ENCODE measurements around the gene MUTYH.
A peak's percentile ranks its signal among the peaks of the same experiment; 100 is the strongest.

The MUTYH gene

GRCh38 chr1:45353685-45354084 is 13.4 kb upstream of the MUTYH start:
- no peaks in the 10 kb centered on the region for H3K4me1 ChIP-seq (ENCODE audit: control insufficient read depth, insufficient read depth, low read depth, low read length)
- no peak overlapping the region for H3K18ac ChIP-seq (ENCODE audit: low read depth in 1 of 2, low read length in 2 of 2)
- no peaks in the 10 kb centered on the region for H3K9me3 ChIP-seq (ENCODE audit: control insufficient read depth, low read length)
- H2BK12ac ChIP-seq (ENCODE audit: low read length in 2 of 2): no peak overlapping the region
- no peak overlapping the region for H3K27ac ChIP-seq (ENCODE audit: low read length, poor library complexity, severe bottlenecking)
- no peaks in the 10 kb centered on the region for H3K27me3 ChIP-seq (ENCODE audit: control insufficient read depth in 1 of 2, insufficient read depth in 1 of 2, low read length in 2 of 2)
- WGBS: 96% methylated on average over 2 of the region's 2 CpGs
- H3K4me3 ChIP-seq (ENCODE audit: insufficient read depth in 1 of 2, low read depth in 1 of 2, low read length in 2 of 2): no peak overlapping the region
- H2BK120ac ChIP-seq (ENCODE audit: low read depth, low read length): no peak overlapping the region
- H3K23ac ChIP-seq (ENCODE audit: low read length in 2 of 2): no peak overlapping the region
- H2BK5ac ChIP-seq (ENCODE audit: low read depth, low read length, poor library complexity, severe bottlenecking): no peak overlapping the region
- H4K8ac ChIP-seq (ENCODE audit: low read length): no peak overlapping the region
- H3K79me1 ChIP-seq (replicated peaks; ENCODE audit: low read length, poor library complexity, severe bottlenecking): no peaks in the 10 kb centered on the region
- H3K4me2 ChIP-seq (ENCODE audit: low read length, poor library complexity, severe bottlenecking): no peak overlapping the region
- no peak overlapping the region for H2AFZ ChIP-seq (ENCODE audit: low read depth, low read length)
- no peaks in the 10 kb centered on the region for H3K36me3 ChIP-seq (ENCODE audit: control insufficient read depth in 1 of 2, insufficient read depth in 2 of 2, low read depth in 1 of 2, low read length in 2 of 2)
- H3K4ac ChIP-seq (ENCODE audit: low read depth in 1 of 2, low read length in 2 of 2): no peak overlapping the region
- no peak overlapping the region for H3K9ac ChIP-seq (ENCODE audit: low read length)
- no peak overlapping the region for H2BK15ac ChIP-seq (ENCODE audit: low read depth, poor library complexity, severe bottlenecking)
- no peak overlapping the region for H3K14ac ChIP-seq (ENCODE audit: low read length in 2 of 2)
- no peak overlapping the region for H2AK5ac ChIP-seq (ENCODE audit: low read length, severe bottlenecking)
- DNase-seq: no peak
- no peak overlapping the region for H4K91ac ChIP-seq (ENCODE audit: low read length)

GRCh38 chr1:45351508-45351907 is 11.3 kb upstream of the MUTYH start:
- no peak overlapping the region for H2BK5ac ChIP-seq (ENCODE audit: low read depth, low read length, poor library complexity, severe bottlenecking)
- H2AK5ac ChIP-seq (ENCODE audit: low read length, severe bottlenecking): no peak overlapping the region
- H2BK12ac ChIP-seq (ENCODE audit: low read length in 2 of 2): no peak overlapping the region
- H3K36me3 ChIP-seq (ENCODE audit: control insufficient read depth in 1 of 2, insufficient read depth in 2 of 2, low read depth in 1 of 2, low read length in 2 of 2): peaks cover 4% of the 10 kb centered on the region in 2 experiments
- WGBS: 74% methylated on average over 5 of the region's 5 CpGs
- H3K4ac ChIP-seq (ENCODE audit: low read depth in 1 of 2, low read length in 2 of 2): no peak overlapping the region
- H2BK120ac ChIP-seq (ENCODE audit: low read depth, low read length): no peak overlapping the region
- H3K27ac ChIP-seq (ENCODE audit: low read length, poor library complexity, severe bottlenecking): no peak overlapping the region
- H3K23ac ChIP-seq (ENCODE audit: low read length in 2 of 2): no peak overlapping the region
- H2BK15ac ChIP-seq (ENCODE audit: low read depth, poor library complexity, severe bottlenecking): no peak overlapping the region
- H3K9me3 ChIP-seq (ENCODE audit: control insufficient read depth, low read length): no peaks in the 10 kb centered on the region
- H3K4me1 ChIP-seq (ENCODE audit: control insufficient read depth, insufficient read depth, low read depth, low read length): peaks cover 7% of the 10 kb centered on the region
- H3K14ac ChIP-seq (ENCODE audit: low read length in 2 of 2): no peak overlapping the region
- H3K4me2 ChIP-seq (ENCODE audit: low read length, poor library complexity, severe bottlenecking): no peak overlapping the region
- no peak overlapping the region for H3K18ac ChIP-seq (ENCODE audit: low read depth in 1 of 2, low read length in 2 of 2)
- H4K91ac ChIP-seq (ENCODE audit: low read length): no peak overlapping the region
- DNase-seq: no peak
- no peak overlapping the region for H3K9ac ChIP-seq (ENCODE audit: low read length)
- no peaks in the 10 kb centered on the region for H3K27me3 ChIP-seq (ENCODE audit: control insufficient read depth in 1 of 2, insufficient read depth in 1 of 2, low read length in 2 of 2)
- H4K8ac ChIP-seq (ENCODE audit: low read length): no peak overlapping the region
- no peaks in the 10 kb centered on the region for H3K79me1 ChIP-seq (replicated peaks; ENCODE audit: low read length, poor library complexity, severe bottlenecking)
- H3K4me3 ChIP-seq (ENCODE audit: insufficient read depth in 1 of 2, low read depth in 1 of 2, low read length in 2 of 2): no peak overlapping the region
- H2AFZ ChIP-seq (ENCODE audit: low read depth, low read length): no peak overlapping the region

GRCh38 chr1:45348966-45349677 is 8.9 kb upstream of the MUTYH start:
- Histone ChIP-seq H3K14ac (ENCODE audit: low read length in 2 of 2) (no peak overlapping the region), H3K23ac (ENCODE audit: low read length in 2 of 2) (no peak overlapping the region), H3K79me1 (replicated peaks; ENCODE audit: low read length, poor library complexity, severe bottlenecking) (peaks cover 3% of the 10 kb centered on the region), H4K8ac (ENCODE audit: low read length) (peak overlapping the region; percentile 33), H2BK120ac (ENCODE audit: low read depth, low read length) (no peak overlapping the region), H3K4me3 (ENCODE audit: insufficient read depth in 1 of 2, low read depth in 1 of 2, low read length in 2 of 2) (no peak overlapping the region), H3K36me3 (ENCODE audit: control insufficient read depth in 1 of 2, insufficient read depth in 2 of 2, low read depth in 1 of 2, low read length in 2 of 2) (peaks cover 17 to 27% of the 10 kb centered on the region in 2 experiments), H2AK5ac (ENCODE audit: low read length, severe bottlenecking) (no peak overlapping the region), H2BK15ac (ENCODE audit: low read depth, poor library complexity, severe bottlenecking) (no peak overlapping the region), H2BK12ac (ENCODE audit: low read length in 2 of 2) (no peak overlapping the region), H2BK5ac (ENCODE audit: low read depth, low read length, poor library complexity, severe bottlenecking) (no peak overlapping the region), H3K27ac (ENCODE audit: low read length, poor library complexity, severe bottlenecking) (no peak overlapping the region), H3K9ac (ENCODE audit: low read length) (no peak overlapping the region), H2AFZ (ENCODE audit: low read depth, low read length) (no peak overlapping the region), H3K4ac (ENCODE audit: low read depth in 1 of 2, low read length in 2 of 2) (no peak overlapping the region), H4K91ac (ENCODE audit: low read length) (no peak overlapping the region), H3K4me1 (ENCODE audit: control insufficient read depth, insufficient read depth, low read depth, low read length) (peaks cover 7% of the 10 kb centered on the region), H3K4me2 (ENCODE audit: low read length, poor library complexity, severe bottlenecking) (no peak overlapping the region), H3K27me3 (ENCODE audit: control insufficient read depth in 1 of 2, insufficient read depth in 1 of 2, low read length in 2 of 2) (no peaks in the 10 kb centered on the region), H3K9me3 (ENCODE audit: control insufficient read depth, low read length) (no peaks in the 10 kb centered on the region), H3K18ac (ENCODE audit: low read depth in 1 of 2, low read length in 2 of 2) (no peak overlapping the region)
- DNase-seq: no peak
- 66% methylated on average over 3 of the region's 3 CpGs for WGBS

- Histone ChIP-seq H3K4me3 (ENCODE audit: insufficient read depth in 1 of 2, low read depth in 1 of 2, low read length in 2 of 2) (no peak overlapping the region), H3K4me2 (ENCODE audit: low read length, poor library complexity, severe bottlenecking) (no peak overlapping the region), H3K27ac (ENCODE audit: low read length, poor library complexity, severe bottlenecking) (no peak overlapping the region), H4K8ac (ENCODE audit: low read length) (no peak overlapping the region), H2AK5ac (ENCODE audit: low read length, severe bottlenecking) (no peak overlapping the region), H3K14ac (ENCODE audit: low read length in 2 of 2) (no peak overlapping the region), H3K27me3 (ENCODE audit: control insufficient read depth in 1 of 2, insufficient read depth in 1 of 2, low read length in 2 of 2) (no peaks in the 10 kb centered on the region), H3K23ac (ENCODE audit: low read length in 2 of 2) (no peak overlapping the region), H2AFZ (ENCODE audit: low read depth, low read length) (no peak overlapping the region), H3K79me1 (replicated peaks; ENCODE audit: low read length, poor library complexity, severe bottlenecking) (peaks cover 6% of the 10 kb centered on the region), H4K91ac (ENCODE audit: low read length) (no peak overlapping the region), H3K4me1 (ENCODE audit: control insufficient read depth, insufficient read depth, low read depth, low read length) (peaks cover 7% of the 10 kb centered on the region), H3K18ac (ENCODE audit: low read depth in 1 of 2, low read length in 2 of 2) (no peak overlapping the region), H2BK15ac (ENCODE audit: low read depth, poor library complexity, severe bottlenecking) (no peak overlapping the region), H2BK120ac (ENCODE audit: low read depth, low read length) (no peak overlapping the region), H3K4ac (ENCODE audit: low read depth in 1 of 2, low read length in 2 of 2) (no peak overlapping the region), H2BK12ac (ENCODE audit: low read length in 2 of 2) (no peak overlapping the region), H3K9me3 (ENCODE audit: control insufficient read depth, low read length) (no peaks in the 10 kb centered on the region), H3K9ac (ENCODE audit: low read length) (no peak overlapping the region), H3K36me3 (ENCODE audit: control insufficient read depth in 1 of 2, insufficient read depth in 2 of 2, low read depth in 1 of 2, low read length in 2 of 2) (peaks cover 19 to 33% of the 10 kb centered on the region in 2 experiments), H2BK5ac (ENCODE audit: low read depth, low read length, poor library complexity, severe bottlenecking) (no peak overlapping the region)
- WGBS: 5% methylated on average over 1 of the region's 1 CpG
- DNase-seq: peak; percentile 43
Observed at GRCh38 chr1:45348609-45348965, 8.3 kb upstream of the MUTYH start.

All from mesenchymal stem cell (in vitro differentiated cells and primary cell).